GM12891 (cell line): Measurements from ENCODE around the gene CALML5.

ENCODE experiments used
- PAX5 ChIP-seq: IDR thresholded peaks from 2 replicates; pipeline ENCODE4 v1.6.1; 2011; ENCODE audit warnings: low read length, moderate library complexity, mild to moderate bottlenecking; ENCODE audit not compliant: insufficient read depth, severe bottlenecking
- POLR2A ChIP-seq: IDR thresholded peaks from 2 replicates; pipeline ENCODE4 v1.6.1; 2011; ENCODE audit warnings: low read depth, low read length, control low read depth
- POLR2AphosphoS5 ChIP-seq: IDR thresholded peaks from 2 replicates; pipeline ENCODE4 v1.6.1; 2011; ENCODE audit warnings: low read depth, low read length, control low read depth
- POU2F2 ChIP-seq: IDR thresholded peaks from 2 replicates; pipeline ENCODE4 v1.6.1; 2011; ENCODE audit warnings: low read depth, mild to moderate bottlenecking, control low read depth, low read length, moderate library complexity
- SPI1 ChIP-seq: IDR thresholded peaks from 2 replicates; pipeline ENCODE4 v1.6.1; 2011; ENCODE audit warnings: low read depth, low read length, control low read depth
- TAF1 ChIP-seq: IDR thresholded peaks from 2 replicates; pipeline ENCODE4 v1.6.1; 2011; ENCODE audit warnings: low read depth, low read length, control low read depth

DNA sequence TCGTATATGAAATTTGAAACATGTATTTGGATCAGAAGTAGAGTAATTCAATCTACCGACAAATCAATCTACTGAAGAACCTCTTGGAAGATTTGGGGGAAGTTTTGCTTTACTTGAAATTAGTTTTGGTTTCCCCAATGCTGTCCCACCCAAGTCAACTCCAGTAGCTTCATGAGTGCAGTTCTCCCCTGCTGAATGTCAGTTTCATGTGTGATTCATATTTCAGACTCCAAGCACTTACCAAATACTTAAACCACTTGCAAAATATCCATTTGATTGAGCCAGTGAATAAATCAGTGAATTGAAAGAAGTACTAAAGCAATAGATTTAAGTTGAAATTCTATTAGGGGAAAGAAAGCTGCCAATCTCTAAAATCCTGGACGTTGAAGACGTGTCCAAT lies 9.3 kb downstream of the CALML5 start:
- TF ChIP-seq TAF1 (no peak), POLR2A (no peak), POLR2AphosphoS5 (no peak), POU2F2 (no peak), PAX5 (no peak), SPI1 (no peak)
